ENCODE data around the gene SLC38A5.

SLC38A5 gene

GRCh38 chrX:48474127-48474526 is 4.1 kb upstream of the SLC38A5 start:
- Histone ChIP-seq H2AK5ac (ENCODE audit: low read depth, low read length) (no peak overlapping the region), H3K79me1 (ENCODE audit: low read depth, low read length) (no peaks in the 10 kb centered on the region), H3K4me3 (ENCODE audit: low read length in 2 of 2) (no peak overlapping the region), H3K36me3 (replicated peaks in 1 of 2; ENCODE audit: control insufficient read depth in 2 of 2, insufficient read depth in 2 of 2, low read length in 2 of 2) (peaks cover 0 to under 1% of the 10 kb centered on the region in 2 donors), H3K4me1 (ENCODE audit: control insufficient read depth in 2 of 2, insufficient read depth in 1 of 2, low read depth in 1 of 2, low read length in 2 of 2) (peaks cover 9 to 10% of the 10 kb centered on the region in 2 donors), H3K9me3 (replicated peaks in 1 of 2; ENCODE audit: control insufficient read depth in 2 of 2, insufficient read depth in 1 of 2, low read depth in 1 of 2, low read length in 2 of 2) (no peaks in the 10 kb centered on the region), H3K4me2 (ENCODE audit: insufficient read depth, low read length, poor library complexity, severe bottlenecking) (no peak overlapping the region), H2AFZ (ENCODE audit: low read length) (peak overlapping the region; percentile 56), H4K91ac (ENCODE audit: low read depth, low read length, poor library complexity) (no peak overlapping the region), H3K23ac (ENCODE audit: low read depth, low read length, poor library complexity) (no peak overlapping the region), H3K27me3 (ENCODE audit: control insufficient read depth in 3 of 3, insufficient read depth in 3 of 3, low read depth in 1 of 3, low read length in 3 of 3) (no peaks in the 10 kb centered on the region), H2BK120ac (ENCODE audit: low read depth, low read length) (no peak overlapping the region), H4K8ac (ENCODE audit: low read depth, low read length) (no peak overlapping the region), H2BK12ac (ENCODE audit: low read length) (no peak overlapping the region), H3K4ac (ENCODE audit: low read length) (no peak overlapping the region), H3K18ac (ENCODE audit: low read length) (no peak overlapping the region), H3K9ac (ENCODE audit: low read depth, low read length, poor library complexity) (no peak overlapping the region), H3K27ac (replicated peaks; ENCODE audit: low read length) (no peak overlapping the region), H3K14ac (ENCODE audit: low read length) (no peak overlapping the region), H2BK5ac (ENCODE audit: low read length) (no peak overlapping the region), H2BK15ac (ENCODE audit: low read length) (no peak overlapping the region)
- WGBS, 2 donors (ENCODE audit: extremely low coverage in 2 of 2, insufficient read length in 2 of 2, insufficient replicate concordance in 1 of 2), result no CpG with 5 or more reads among the region's 10 CpGs
- DNase-seq (ENCODE audit: low spot score), result no peak

DNA sequence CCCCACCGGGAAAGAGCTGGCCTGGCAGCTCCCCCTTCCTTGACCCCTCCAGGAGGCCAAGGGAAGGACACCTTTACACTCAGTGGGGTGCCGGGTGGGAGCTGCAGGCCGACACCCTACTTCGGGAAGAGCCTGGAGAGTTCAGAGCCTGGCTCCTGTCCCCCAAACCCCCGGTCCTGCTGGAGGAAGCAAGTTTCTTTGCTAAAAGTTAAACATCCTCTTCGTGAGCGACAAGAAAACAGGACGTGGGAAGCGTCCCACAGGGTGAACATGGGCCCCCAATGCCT is 3.6 kb upstream of the SLC38A5 start:
- Histone ChIP-seq H2AFZ (ENCODE audit: low read length) (peak overlapping the region; percentile 56), H3K27ac (replicated peaks; ENCODE audit: low read length) (peak overlapping the region; percentile 74), H4K91ac (ENCODE audit: low read depth, low read length, poor library complexity) (no peak overlapping the region), H3K4me3 (ENCODE audit: low read length in 2 of 2) (no peak overlapping the region), H3K4ac (ENCODE audit: low read length) (no peak overlapping the region), H3K4me2 (ENCODE audit: insufficient read depth, low read length, poor library complexity, severe bottlenecking) (no peak overlapping the region), H3K4me1 (ENCODE audit: control insufficient read depth in 2 of 2, insufficient read depth in 1 of 2, low read depth in 1 of 2, low read length in 2 of 2) (peaks cover 9 to 10% of the 10 kb centered on the region in 2 donors), H4K8ac (ENCODE audit: low read depth, low read length) (no peak overlapping the region), H2BK5ac (ENCODE audit: low read length) (no peak overlapping the region), H2BK120ac (ENCODE audit: low read depth, low read length) (no peak overlapping the region), H3K23ac (ENCODE audit: low read depth, low read length, poor library complexity) (no peak overlapping the region), H3K27me3 (ENCODE audit: control insufficient read depth in 3 of 3, insufficient read depth in 3 of 3, low read depth in 1 of 3, low read length in 3 of 3) (no peaks in the 10 kb centered on the region), H3K36me3 (replicated peaks in 1 of 2; ENCODE audit: control insufficient read depth in 2 of 2, insufficient read depth in 2 of 2, low read length in 2 of 2) (no peaks in the 10 kb centered on the region), H3K18ac (ENCODE audit: low read length) (no peak overlapping the region), H3K14ac (ENCODE audit: low read length) (no peak overlapping the region), H2BK12ac (ENCODE audit: low read length) (no peak overlapping the region), H3K79me1 (ENCODE audit: low read depth, low read length) (no peaks in the 10 kb centered on the region), H2AK5ac (ENCODE audit: low read depth, low read length) (no peak overlapping the region), H2BK15ac (ENCODE audit: low read length) (no peak overlapping the region), H3K9ac (ENCODE audit: low read depth, low read length, poor library complexity) (no peak overlapping the region), H3K9me3 (replicated peaks in 1 of 2; ENCODE audit: control insufficient read depth in 2 of 2, insufficient read depth in 1 of 2, low read depth in 1 of 2, low read length in 2 of 2) (no peaks in the 10 kb centered on the region)
- no CpG with 5 or more reads among the region's 9 CpGs for WGBS, 2 donors (ENCODE audit: extremely low coverage in 2 of 2, insufficient read length in 2 of 2, insufficient replicate concordance in 1 of 2)
- DNase-seq (ENCODE audit: low spot score), result no peak

- H3K79me1 ChIP-seq (ENCODE audit: low read depth, low read length), result no peaks in the 10 kb centered on the region
- H2BK15ac ChIP-seq (ENCODE audit: low read length), result no peak overlapping the region
- H3K27ac ChIP-seq (replicated peaks; ENCODE audit: low read length), result peak overlapping the region; percentile 74
Measured at GRCh38 chrX:48472851-48473703, 3.0 kb upstream of the SLC38A5 start.

DNA sequence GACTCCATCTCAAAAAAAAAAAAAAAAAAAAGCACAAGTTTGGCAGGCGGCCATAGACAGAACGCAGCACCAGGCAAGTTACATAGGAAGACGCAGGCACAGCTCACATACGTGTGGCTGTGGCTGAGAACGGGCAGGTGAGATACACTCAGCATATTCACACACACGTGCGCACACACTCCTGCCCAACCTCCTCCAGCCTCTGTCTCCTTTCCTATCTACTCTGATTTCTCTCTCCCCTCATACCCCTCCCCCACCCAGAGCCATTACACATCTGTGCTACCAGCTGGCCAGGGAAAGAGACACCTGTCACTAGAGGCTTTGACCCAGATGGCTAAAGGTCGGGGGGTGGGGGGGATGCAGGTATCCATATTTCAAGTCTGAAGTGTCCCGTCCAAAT is 2.2 kb upstream of the SLC38A5 start:
- Histone ChIP-seq H3K27me3 (ENCODE audit: control insufficient read depth in 3 of 3, insufficient read depth in 3 of 3, low read depth in 1 of 3, low read length in 3 of 3) (no peaks in the 10 kb centered on the region), H3K36me3 (replicated peaks in 1 of 2; ENCODE audit: control insufficient read depth in 2 of 2, insufficient read depth in 2 of 2, low read length in 2 of 2) (no peaks in the 10 kb centered on the region), H3K79me1 (ENCODE audit: low read depth, low read length) (no peaks in the 10 kb centered on the region), H2BK15ac (ENCODE audit: low read length) (no peak overlapping the region), H4K91ac (ENCODE audit: low read depth, low read length, poor library complexity) (no peak overlapping the region), H2BK12ac (ENCODE audit: low read length) (no peak overlapping the region), H3K27ac (replicated peaks; ENCODE audit: low read length) (no peak overlapping the region), H3K23ac (ENCODE audit: low read depth, low read length, poor library complexity) (no peak overlapping the region), H3K4me1 (ENCODE audit: control insufficient read depth in 2 of 2, insufficient read depth in 1 of 2, low read depth in 1 of 2, low read length in 2 of 2) (peaks cover 10 to 16% of the 10 kb centered on the region in 2 donors), H3K4me2 (ENCODE audit: insufficient read depth, low read length, poor library complexity, severe bottlenecking) (no peak overlapping the region), H4K8ac (ENCODE audit: low read depth, low read length) (no peak overlapping the region), H3K9ac (ENCODE audit: low read depth, low read length, poor library complexity) (no peak overlapping the region), H2BK120ac (ENCODE audit: low read depth, low read length) (no peak overlapping the region), H3K4me3 (ENCODE audit: low read length in 2 of 2) (no peak overlapping the region), H2AK5ac (ENCODE audit: low read depth, low read length) (no peak overlapping the region), H3K18ac (ENCODE audit: low read length) (peak overlapping the region; percentile 64), H3K14ac (ENCODE audit: low read length) (no peak overlapping the region), H3K4ac (ENCODE audit: low read length) (no peak overlapping the region), H3K9me3 (replicated peaks in 1 of 2; ENCODE audit: control insufficient read depth in 2 of 2, insufficient read depth in 1 of 2, low read depth in 1 of 2, low read length in 2 of 2) (no peaks in the 10 kb centered on the region), H2AFZ (ENCODE audit: low read length) (no peak overlapping the region), H2BK5ac (ENCODE audit: low read length) (no peak overlapping the region)
- WGBS, 2 donors (ENCODE audit: extremely low coverage in 2 of 2, insufficient read length in 2 of 2, insufficient replicate concordance in 1 of 2), result no CpG with 5 or more reads among the region's 9 CpGs
- DNase-seq (ENCODE audit: low spot score), result no peak

More at GRCh38 chrX:48472851-48473703, 3.0 kb upstream of the SLC38A5 start:
- H3K27me3 ChIP-seq (ENCODE audit: control insufficient read depth in 3 of 3, insufficient read depth in 3 of 3, low read depth in 1 of 3, low read length in 3 of 3), result no peaks in the 10 kb centered on the region
- H2AFZ ChIP-seq (ENCODE audit: low read length), result peak overlapping the region; percentile 56
- H3K14ac ChIP-seq (ENCODE audit: low read length), result no peak overlapping the region
- H3K36me3 ChIP-seq (replicated peaks in 1 of 2; ENCODE audit: control insufficient read depth in 2 of 2, insufficient read depth in 2 of 2, low read length in 2 of 2), result no peaks in the 10 kb centered on the region
- no CpG with 5 or more reads among the region's 12 CpGs for WGBS, 2 donors (ENCODE audit: extremely low coverage in 2 of 2, insufficient read length in 2 of 2, insufficient replicate concordance in 1 of 2)
- no peak overlapping the region for H4K8ac ChIP-seq (ENCODE audit: low read depth, low read length)
- H2BK12ac ChIP-seq (ENCODE audit: low read length), result no peak overlapping the region
- DNase-seq (ENCODE audit: low spot score), result no peak
- H4K91ac ChIP-seq (ENCODE audit: low read depth, low read length, poor library complexity), result no peak overlapping the region
- no peak overlapping the region for H3K18ac ChIP-seq (ENCODE audit: low read length)
- H3K4me3 ChIP-seq (ENCODE audit: low read length in 2 of 2), result no peak overlapping the region
- peaks cover 9 to 10% of the 10 kb centered on the region in 2 donors for H3K4me1 ChIP-seq (ENCODE audit: control insufficient read depth in 2 of 2, insufficient read depth in 1 of 2, low read depth in 1 of 2, low read length in 2 of 2)
- H2BK5ac ChIP-seq (ENCODE audit: low read length), result no peak overlapping the region
- no peak overlapping the region for H3K4ac ChIP-seq (ENCODE audit: low read length)
- no peak overlapping the region for H2BK120ac ChIP-seq (ENCODE audit: low read depth, low read length)
- H3K9ac ChIP-seq (ENCODE audit: low read depth, low read length, poor library complexity), result no peak overlapping the region
- no peak overlapping the region for H2AK5ac ChIP-seq (ENCODE audit: low read depth, low read length)
- no peak overlapping the region for H3K23ac ChIP-seq (ENCODE audit: low read depth, low read length, poor library complexity)
- H3K4me2 ChIP-seq (ENCODE audit: insufficient read depth, low read length, poor library complexity, severe bottlenecking), result peak overlapping the region; percentile 11
- H3K9me3 ChIP-seq (replicated peaks in 1 of 2; ENCODE audit: control insufficient read depth in 2 of 2, insufficient read depth in 1 of 2, low read depth in 1 of 2, low read length in 2 of 2), result no peaks in the 10 kb centered on the region

All from neuronal stem cell (in vitro differentiated cells).